Brain microvascular endothelial cell (primary cell): ENCODE data around the gene B4GALT2.
A peak's percentile ranks its signal among the peaks of the same experiment; 100 is the strongest.

Experiments
- DNase-seq: peaks from one replicate; pipeline ENCODE4 v3.0.0-alpha.2; 2020
- H3K27ac ChIP-seq: fragments of 250-450 bp; sonication (Bioruptor Pico); 2 replicates; pipeline ENCODE4 v1.5.1; 2020; ENCODE audit warnings: mild to moderate bottlenecking, moderate library complexity
- H3K27me3 ChIP-seq: fragments of 250-450 bp; sonication (Bioruptor Pico); replicated peaks from 2 replicates; pipeline ENCODE4 v1.5.1; 2020; ENCODE audit warnings: mild to moderate bottlenecking
- H3K36me3 ChIP-seq: fragments of 250-450 bp; sonication (Bioruptor Pico); replicated peaks from 2 replicates; pipeline ENCODE4 v1.5.1; 2020; ENCODE audit warnings: mild to moderate bottlenecking
- H3K4me3 ChIP-seq: 2 replicates; pipeline ENCODE4 v1.5.1; 2011; ENCODE audit warnings: low read depth, mild to moderate bottlenecking, control low read depth, low read length, moderate library complexity
- in situ Hi-C: cut with HindIII; loops from 2 replicates; pipeline ENCODE4 v1.10.0; 2017; ENCODE audit warnings: low sequenced_read_pairs, low pct_ligation_motif_present
- TF ChIP-seq, protein P1 (sequence below): IDR thresholded peaks from 2 replicates; pipeline ENCODE4 v1.5.1; 2011; ENCODE audit warnings: low read depth, mild to moderate bottlenecking, moderate library complexity, low read length, control low read depth, inconsistent platforms; ENCODE audit errors: missing control alignments

B4GALT2 gene

GRCh38 chr1:44016890-44017400 is 37.9 kb downstream of the B4GALT2 start:
- H3K27me3 ChIP-seq: no peaks in the 10 kb centered on the region
- no peak for DNase-seq
- TF ChIP-seq, protein P1, sequence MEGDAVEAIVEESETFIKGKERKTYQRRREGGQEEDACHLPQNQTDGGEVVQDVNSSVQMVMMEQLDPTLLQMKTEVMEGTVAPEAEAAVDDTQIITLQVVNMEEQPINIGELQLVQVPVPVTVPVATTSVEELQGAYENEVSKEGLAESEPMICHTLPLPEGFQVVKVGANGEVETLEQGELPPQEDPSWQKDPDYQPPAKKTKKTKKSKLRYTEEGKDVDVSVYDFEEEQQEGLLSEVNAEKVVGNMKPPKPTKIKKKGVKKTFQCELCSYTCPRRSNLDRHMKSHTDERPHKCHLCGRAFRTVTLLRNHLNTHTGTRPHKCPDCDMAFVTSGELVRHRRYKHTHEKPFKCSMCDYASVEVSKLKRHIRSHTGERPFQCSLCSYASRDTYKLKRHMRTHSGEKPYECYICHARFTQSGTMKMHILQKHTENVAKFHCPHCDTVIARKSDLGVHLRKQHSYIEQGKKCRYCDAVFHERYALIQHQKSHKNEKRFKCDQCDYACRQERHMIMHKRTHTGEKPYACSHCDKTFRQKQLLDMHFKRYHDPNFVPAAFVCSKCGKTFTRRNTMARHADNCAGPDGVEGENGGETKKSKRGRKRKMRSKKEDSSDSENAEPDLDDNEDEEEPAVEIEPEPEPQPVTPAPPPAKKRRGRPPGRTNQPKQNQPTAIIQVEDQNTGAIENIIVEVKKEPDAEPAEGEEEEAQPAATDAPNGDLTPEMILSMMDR: no peak
- H3K27ac ChIP-seq: no peak overlapping the region
- no peaks in the 10 kb centered on the region for H3K36me3 ChIP-seq
- H3K4me3 ChIP-seq: no peak overlapping the region
- in situ Hi-C loops: no loop called here

DNA sequence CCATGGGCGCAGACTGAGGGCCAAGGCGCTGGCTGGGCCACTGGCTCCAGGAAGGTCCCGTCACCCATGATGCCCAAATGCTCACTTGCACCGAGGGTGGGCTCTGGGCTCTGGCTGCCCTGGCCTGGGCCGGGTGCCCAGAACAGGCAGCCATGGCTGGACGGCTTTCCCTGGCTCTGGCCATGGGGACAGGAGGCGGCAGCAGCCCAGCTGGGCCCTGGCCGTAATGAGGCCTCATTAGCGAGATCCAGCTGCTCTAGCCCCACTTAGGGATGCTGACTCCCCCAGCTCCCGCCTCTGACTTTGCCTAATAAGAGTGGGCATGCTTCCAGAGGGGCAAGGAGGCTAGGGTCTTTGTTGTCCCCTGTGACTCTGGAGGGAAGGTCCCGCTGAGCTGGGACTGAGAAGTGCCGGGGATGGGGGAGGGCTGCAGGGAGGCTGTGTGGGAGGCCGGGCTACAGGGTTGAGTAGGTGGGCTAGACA is 40.5 kb downstream of the B4GALT2 start:
- no peak for DNase-seq
- no peak overlapping the region for H3K27ac ChIP-seq
- H3K36me3 ChIP-seq: no peaks in the 10 kb centered on the region
- no peaks in the 10 kb centered on the region for H3K27me3 ChIP-seq
- TF ChIP-seq, protein P1: no peak
- H3K4me3 ChIP-seq: no peak overlapping the region
- in situ Hi-C loops: no loop called here

- no peaks in the 10 kb centered on the region for H3K27me3 ChIP-seq
- TF ChIP-seq, protein P1: no peak
- H3K27ac ChIP-seq: no peak overlapping the region
- H3K36me3 ChIP-seq: no peaks in the 10 kb centered on the region
- H3K4me3 ChIP-seq: no peak overlapping the region
- in situ Hi-C loops: no loop called here
- no peak for DNase-seq
These were observed 41.5 kb downstream of the B4GALT2 start for GRCh38 chr1:44020464-44020863.

DNA sequence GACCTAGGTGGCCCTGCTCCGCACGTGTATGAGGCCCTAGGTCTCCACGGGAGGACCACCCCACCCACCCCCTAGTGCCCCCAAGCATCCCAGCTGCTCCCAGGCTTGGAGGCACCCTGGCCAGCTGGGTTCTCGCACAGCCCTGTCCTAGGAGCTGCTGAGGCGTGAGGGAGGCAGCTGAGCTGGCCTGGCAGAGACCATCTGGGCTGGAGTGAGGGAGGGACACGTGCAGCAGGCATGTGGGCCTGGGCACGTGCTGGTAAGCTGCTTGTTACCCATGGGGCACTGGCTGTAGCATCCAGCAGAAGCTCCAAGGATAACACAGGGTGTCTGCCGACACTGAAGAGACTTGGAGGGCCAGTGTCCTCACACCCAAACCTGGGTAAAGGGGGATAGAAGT is 42.1 kb downstream of the B4GALT2 start:
- in situ Hi-C loops: no loop called here
- TF ChIP-seq, protein P1: no peak

GRCh38 chr1:44021581-44022321 is 42.7 kb downstream of the B4GALT2 start:
- no peaks in the 10 kb centered on the region for H3K36me3 ChIP-seq
- H3K27ac ChIP-seq: no peak overlapping the region
- TF ChIP-seq, protein P1: peak; percentile 41
- no peaks in the 10 kb centered on the region for H3K27me3 ChIP-seq
- in situ Hi-C loops: no loop called here
- DNase-seq: no peak
- no peak overlapping the region for H3K4me3 ChIP-seq

More for the DNA sequence above, 42.1 kb downstream of the B4GALT2 start:
- no peaks in the 10 kb centered on the region for H3K27me3 ChIP-seq
- no peak overlapping the region for H3K27ac ChIP-seq
- H3K36me3 ChIP-seq: no peaks in the 10 kb centered on the region
- DNase-seq: no peak
- H3K4me3 ChIP-seq: no peak overlapping the region
